ENCODE measurements around the gene NOD2.

The NOD2 gene

GRCh38 chr16:50712560-50712898, 19.1 kb downstream of the NOD2 start:
- no peak for DNase-seq (ENCODE audit: insufficient read length, low spot score)
- FAIRE-seq, result no peak

GRCh38 chr16:50712956-50713355, 19.6 kb downstream of the NOD2 start:
- no peak for FAIRE-seq
- DNase-seq (ENCODE audit: insufficient read length, low spot score), result no peak

GRCh38 chr16:50717091-50717490, 23.7 kb downstream of the NOD2 start:
- FAIRE-seq (no peak), DNase-seq (ENCODE audit: insufficient read length, low spot score) (no peak)

GRCh38 chr16:50717494-50717893, 24.1 kb downstream of the NOD2 start:
- FAIRE-seq, result no peak
- no peak for DNase-seq (ENCODE audit: insufficient read length, low spot score)

GRCh38 chr16:50718061-50718760, 24.8 kb downstream of the NOD2 start:
- no peak for FAIRE-seq
- no peak for DNase-seq (ENCODE audit: insufficient read length, low spot score)

GRCh38 chr16:50718761-50719400, 25.5 kb downstream of the NOD2 start:
- no peak for DNase-seq (ENCODE audit: insufficient read length, low spot score)
- no peak for FAIRE-seq

- FAIRE-seq, result no peak
- no peak for DNase-seq (ENCODE audit: insufficient read length, low spot score)
Measured at GRCh38 chr16:50719401-50720337, 26.3 kb downstream of the NOD2 start.

GRCh38 chr16:50721549-50722404, 28.4 kb downstream of the NOD2 start:
- no peak for FAIRE-seq
- DNase-seq (ENCODE audit: insufficient read length, low spot score), result no peak

- no peak for DNase-seq (ENCODE audit: insufficient read length, low spot score)
- FAIRE-seq, result no peak
Measured at GRCh38 chr16:50722405-50722737, 29.0 kb downstream of the NOD2 start.

GRCh38 chr16:50722960-50723359, 29.6 kb downstream of the NOD2 start:
- no peak for FAIRE-seq
- DNase-seq (ENCODE audit: insufficient read length, low spot score), result no peak

- DNase-seq (ENCODE audit: insufficient read length, low spot score) (no peak), FAIRE-seq (no peak)
Measured at GRCh38 chr16:50724306-50724705, 30.9 kb downstream of the NOD2 start.

- FAIRE-seq (no peak), DNase-seq (ENCODE audit: insufficient read length, low spot score) (no peak)
Measured at GRCh38 chr16:50731130-50731988, 38.0 kb downstream of the NOD2 start.

- no peak for FAIRE-seq
- no peak for DNase-seq (ENCODE audit: insufficient read length, low spot score)
Measured at GRCh38 chr16:50731989-50732832, 38.8 kb downstream of the NOD2 start.

GRCh38 chr16:50733468-50733867, 40.1 kb downstream of the NOD2 start:
- no peak for FAIRE-seq
- no peak for DNase-seq (ENCODE audit: insufficient read length, low spot score)

- DNase-seq (ENCODE audit: insufficient read length, low spot score) (no peak), FAIRE-seq (no peak)
Measured at GRCh38 chr16:50735629-50736122, 42.3 kb downstream of the NOD2 start.

- no peak for FAIRE-seq
- DNase-seq (ENCODE audit: insufficient read length, low spot score), result no peak
Measured at GRCh38 chr16:50736448-50736847, 43.0 kb downstream of the NOD2 start.

GRCh38 chr16:50737420-50737959, 44.1 kb downstream of the NOD2 start:
- DNase-seq (ENCODE audit: insufficient read length, low spot score) (no peak), FAIRE-seq (no peak)

GRCh38 chr16:50739031-50739430, 45.6 kb downstream of the NOD2 start:
- FAIRE-seq, result no peak
- no peak for DNase-seq (ENCODE audit: insufficient read length, low spot score)

GRCh38 chr16:50740736-50741135, 47.3 kb downstream of the NOD2 start:
- FAIRE-seq (no peak), DNase-seq (ENCODE audit: insufficient read length, low spot score) (no peak)

Data from HTR-8/SVneo (cell line).